Measurements from ENCODE around the gene HAP1. TPM values are rescaled to one million over a fixed set of nuclear protein-coding genes. Genes with fewer than 3 reads are reported as not detected.
"Not testable (repeated sequence)": the region's sequence is repeated elsewhere in the genome, so short reads cannot be mapped to it uniquely, and the experiment has no call there.

HAP1 gene
- total RNA-seq (2014; rRNA removed; shearing (Covaris generic)) = 0.05 and 0.07 TPM in 2 replicates

GRCh38 chr17:41734139-41734948 lies at the start of gene HAP1:
HAP1 (minus strand) TSS chr17:41734643; CDS start chr17:41734634, 9 bp downstream.
- peak; percentile 18 for DNase-seq (ENCODE audit: low read depth)

GRCh38 chr17:41782142-41782541 lies 47.7 kb upstream of the HAP1 start:
- DNase-seq (ENCODE audit: low read depth) = no peak

GRCh38 chr17:41781404-41782110 lies 47.1 kb upstream of the HAP1 start:
- no peak for DNase-seq (ENCODE audit: low read depth)

GRCh38 chr17:41779954-41780353 lies 45.5 kb upstream of the HAP1 start:
- no peak for DNase-seq (ENCODE audit: low read depth)

GRCh38 chr17:41777574-41778188 lies 43.2 kb upstream of the HAP1 start:
- DNase-seq (ENCODE audit: low read depth) = peak; percentile 94

GRCh38 chr17:41777157-41777573 lies 42.7 kb upstream of the HAP1 start:
- DNase-seq (ENCODE audit: low read depth) = peak; percentile 63

- DNase-seq (ENCODE audit: low read depth) = not testable (repeated sequence)
Observed at GRCh38 chr17:41776262-41776900, 41.9 kb upstream of the HAP1 start.

GRCh38 chr17:41775394-41776226 lies 41.2 kb upstream of the HAP1 start:
- DNase-seq (ENCODE audit: low read depth) = no peak

GRCh38 chr17:41773731-41774193 lies 39.3 kb upstream of the HAP1 start:
- no peak for DNase-seq (ENCODE audit: low read depth)

GRCh38 chr17:41773190-41773588 lies 38.7 kb upstream of the HAP1 start:
- peak; percentile 90 for DNase-seq (ENCODE audit: low read depth)

GRCh38 chr17:41772586-41773189 lies 38.2 kb upstream of the HAP1 start:
- no peak for DNase-seq (ENCODE audit: low read depth)

- DNase-seq (ENCODE audit: low read depth) = no peak
Observed at GRCh38 chr17:41772218-41772585, 37.8 kb upstream of the HAP1 start.

GRCh38 chr17:41771389-41772206 lies 37.2 kb upstream of the HAP1 start:
- no peak for DNase-seq (ENCODE audit: low read depth)

- no peak for DNase-seq (ENCODE audit: low read depth)
Observed at GRCh38 chr17:41769985-41770384, 35.5 kb upstream of the HAP1 start.

- no peak for DNase-seq (ENCODE audit: low read depth)
Observed at GRCh38 chr17:41769346-41769862, 35.0 kb upstream of the HAP1 start.

GRCh38 chr17:41768682-41769288 lies 34.3 kb upstream of the HAP1 start:
- no peak for DNase-seq (ENCODE audit: low read depth)

GRCh38 chr17:41767324-41768042 lies 33.0 kb upstream of the HAP1 start:
- no peak for DNase-seq (ENCODE audit: low read depth)

- no peak for DNase-seq (ENCODE audit: low read depth)
Observed at GRCh38 chr17:41766135-41766534, 31.7 kb upstream of the HAP1 start.

Measured in M059J (cell line).